H1 (cell line): Measurements from ENCODE around the gene CC2D1B. TPM values are rescaled to one million over a fixed set of nuclear protein-coding genes. Genes with fewer than 3 reads are reported as not detected.

Experiments used
- CTCF ChIA-PET: fragments of 300-600 bp; sonication (Branson Sonifier 250); formaldehyde crosslinking; loops from one replicate; lab custom pipeline; 2021; ENCODE audit not compliant: partially characterized antibody; lab: Charles Lee
- POLR2A ChIA-PET: fragments of 300-600 bp; sonication (Branson Sonifier 250); formaldehyde crosslinking; loops from one replicate; lab custom pipeline; 2021; ENCODE audit warnings: inconsistent platforms; ENCODE audit not compliant: partially characterized antibody; lab: Charles Lee
- DNase-seq, 2 experiments: peaks; one replicate each; pipeline versions ENCODE4 v3.0.0 to v3.0.0-alpha.2; 2010 to 2022; ENCODE audit warnings: low spot score in 2 of 2, low read depth in 1 of 2, mixed read lengths in 1 of 2
- FAIRE-seq: peaks from 2 replicates; lab custom pipeline; 2011; peaks lifted over from hg19 to GRCh38; lab: Jason Lieb, UNC
- H2AFZ ChIP-seq: 2 replicates; pipeline ENCODE4 v1.8.1; 2012; ENCODE audit warnings: low read length, inconsistent platforms
- H2AK5ac ChIP-seq: 2 replicates; pipeline ENCODE4 v1.6.1; 2013; ENCODE audit warnings: low read depth, low read length
- H2BK120ac ChIP-seq: replicated peaks from 2 replicates; pipeline ENCODE3; 2013; ENCODE audit warnings: low read depth, low read length, inconsistent platforms
- H2BK12ac ChIP-seq: 2 replicates; pipeline ENCODE4 v1.6.1; 2013; ENCODE audit warnings: low read depth, low read length
- H2BK15ac ChIP-seq: 2 replicates; pipeline ENCODE4 v1.6.1; 2013; ENCODE audit warnings: low read length
- H2BK20ac ChIP-seq: 2 replicates; pipeline ENCODE4 v1.6.1; 2013; ENCODE audit warnings: low read length
- H2BK5ac ChIP-seq: 2 replicates; pipeline ENCODE4 v1.6.1; 2013; ENCODE audit warnings: low read depth, low read length
- H3K14ac ChIP-seq: 2 replicates; pipeline ENCODE4 v1.6.1; 2013; ENCODE audit warnings: inconsistent platforms; ENCODE audit not compliant: insufficient read length
- H3K18ac ChIP-seq: 2 replicates; pipeline ENCODE4 v1.6.1; 2013; ENCODE audit warnings: low read length; ENCODE audit errors: extremely low read depth
- H3K23ac ChIP-seq: 2 replicates; pipeline ENCODE4 v1.6.1; 2013; ENCODE audit warnings: inconsistent platforms; ENCODE audit not compliant: insufficient read length
- H3K23me2 ChIP-seq: 2 replicates; pipeline ENCODE4 v1.6.1; 2013; ENCODE audit warnings: low read depth, low read length
- H3K27ac ChIP-seq: 2 replicates; pipeline ENCODE4 v1.6.1; 2011; ENCODE audit warnings: low read depth, low read length, inconsistent platforms
- H3K27me3 ChIP-seq, 4 experiments: replicated peaks in 1 of 4; 1 replicate in 1 of 4; 2 replicates in 3 of 4; pipeline versions ENCODE4 v1.6.1 to v1.8.1; 2011 to 2013; ENCODE audit warnings: low read length in 3 of 4, mild to moderate bottlenecking in 3 of 4, inconsistent platforms in 2 of 4, mixed read lengths in 2 of 4, moderate library complexity in 1 of 4; ENCODE audit not compliant: control insufficient read depth in 3 of 4, insufficient read depth in 3 of 4; ENCODE audit errors: extremely low read depth in 1 of 4
- H3K36me3 ChIP-seq, 4 experiments: 2 replicates each; pipeline versions ENCODE4 v1.6.1 to v1.8.1; 2011 to 2013; ENCODE audit warnings: mild to moderate bottlenecking in 4 of 4, low read length in 3 of 4, moderate library complexity in 2 of 4, control low read depth in 1 of 4, inconsistent platforms in 1 of 4; ENCODE audit not compliant: insufficient read depth in 4 of 4, control insufficient read depth in 2 of 4
- H3K4ac ChIP-seq: replicated peaks from 2 replicates; pipeline ENCODE3; 2013; ENCODE audit warnings: low read length, low read depth, mixed read lengths, inconsistent platforms; ENCODE audit not compliant: insufficient read length
- H3K4me1 ChIP-seq, 4 experiments: replicated peaks in 1 of 4; 1 replicate in 1 of 4; 2 replicates in 3 of 4; pipeline versions ENCODE4 v1.6.1 to v1.8.1; 2011 to 2013; ENCODE audit warnings: low read length in 3 of 4, inconsistent platforms in 2 of 4, mixed read lengths in 1 of 4; ENCODE audit not compliant: insufficient read depth in 4 of 4, control insufficient read depth in 3 of 4
- H3K4me2 ChIP-seq, 2 experiments: 2 replicates each; pipeline versions ENCODE4 v1.6.1 to v1.8.1; 2011 to 2013; ENCODE audit warnings: low read depth in 2 of 2, low read length in 2 of 2, control low read depth in 1 of 2, inconsistent platforms in 1 of 2, mild to moderate bottlenecking in 1 of 2; ENCODE audit not compliant: insufficient read depth in 1 of 2
- H3K4me3 ChIP-seq, 4 experiments: fragments of 200-600, 300-600 bp in 1 of 4; sonication (generic), shearing (Covaris generic), sonication (Bioruptor Twin) in 1 of 4; 2 replicates each; pipeline versions ENCODE4 v1.5.1 to v1.8.1; 2011 to 2016; ENCODE audit warnings: low read length in 4 of 4, low read depth in 3 of 4, control low read depth in 2 of 4, inconsistent platforms in 2 of 4, mild to moderate bottlenecking in 2 of 4, mixed read lengths in 1 of 4, moderate library complexity in 1 of 4; ENCODE audit not compliant: insufficient read depth in 2 of 4; ENCODE audit errors: extremely low read depth in 1 of 4
- H3K56ac ChIP-seq: replicated peaks from 2 replicates; pipeline ENCODE3; 2013; ENCODE audit warnings: low read depth, mild to moderate bottlenecking, mixed read lengths, low read length, inconsistent platforms; ENCODE audit not compliant: insufficient read length
- H3K79me1 ChIP-seq: 2 replicates; pipeline ENCODE4 v1.6.1; 2013; ENCODE audit warnings: low read depth, low read length, control low read depth
- H3K79me2 ChIP-seq, 2 experiments: 2 replicates each; pipeline versions ENCODE4 v1.6.1 to v1.8.1; 2012 to 2013; ENCODE audit warnings: low read length in 2 of 2, mild to moderate bottlenecking in 2 of 2, inconsistent platforms in 1 of 2; ENCODE audit not compliant: insufficient read depth in 2 of 2, control insufficient read depth in 1 of 2
- H3K9ac ChIP-seq, 4 experiments: replicated peaks in 1 of 4; 1 replicate in 1 of 4; 2 replicates in 3 of 4; pipeline versions ENCODE4 v1.6.1 to v1.8.1; 2011 to 2013; ENCODE audit warnings: low read depth in 3 of 4, low read length in 3 of 4, control low read depth in 2 of 4, mild to moderate bottlenecking in 2 of 4, moderate library complexity in 2 of 4, inconsistent platforms in 1 of 4; ENCODE audit errors: extremely low read depth in 1 of 4
- H3K9me3 ChIP-seq, 2 experiments: 2 replicates each; pipeline versions ENCODE4 v1.6.1 to v1.8.1; 2012 to 2013; ENCODE audit warnings: mild to moderate bottlenecking in 2 of 2, moderate library complexity in 2 of 2, control low read depth in 1 of 2, inconsistent platforms in 1 of 2, low read depth in 1 of 2, low read length in 1 of 2, mixed read lengths in 1 of 2; ENCODE audit not compliant: insufficient read depth in 2 of 2
- H4K20me1 ChIP-seq, 2 experiments: replicated peaks in 1 of 2; 2 replicates each; pipeline versions ENCODE3 to v1.8.1; 2011 to 2013; ENCODE audit warnings: inconsistent platforms in 2 of 2, low read length in 2 of 2, mild to moderate bottlenecking in 1 of 2; ENCODE audit not compliant: insufficient read depth in 2 of 2, control insufficient read depth in 1 of 2
- H4K5ac ChIP-seq: 2 replicates; pipeline ENCODE4 v1.6.1; 2013; ENCODE audit warnings: low read length, low read depth, mixed read lengths, inconsistent platforms; ENCODE audit not compliant: insufficient read length
- H4K8ac ChIP-seq: 2 replicates; pipeline ENCODE4 v1.8.0; 2013; ENCODE audit warnings: mild to moderate bottlenecking, moderate library complexity, low read length, inconsistent platforms; ENCODE audit not compliant: insufficient read depth; ENCODE audit errors: extremely low read depth
- H4K91ac ChIP-seq: replicated peaks from 2 replicates; pipeline ENCODE3; 2013; ENCODE audit warnings: low read length, mixed read lengths, inconsistent platforms; ENCODE audit not compliant: insufficient read length
- CBX5 ChIP-seq: fragments of 300-800, 300-1000 bp; sonication (generic); IDR thresholded peaks from 2 replicates; pipeline ENCODE4 v1.7.1; 2016; ENCODE audit warnings: antibody characterized with exemption, low read length, low read depth
- GABPA ChIP-seq: IDR thresholded peaks from 2 replicates; pipeline ENCODE4 v1.6.1; 2011; ENCODE audit warnings: mild to moderate bottlenecking, low read length, moderate library complexity, borderline replicate concordance; ENCODE audit not compliant: insufficient read depth
- POLR2AphosphoS5 ChIP-seq: IDR thresholded peaks from 2 replicates; pipeline ENCODE4 v1.6.1; 2011; ENCODE audit warnings: low read depth, low read length
- SUZ12 ChIP-seq: fragments of 200-600 bp; sonication (generic); IDR thresholded peaks from 2 replicates; pipeline ENCODE4 v1.6.1; 2012; ENCODE audit warnings: mild to moderate bottlenecking, inconsistent platforms, low read length, moderate library complexity, mixed read lengths
- TCF12 ChIP-seq: IDR thresholded peaks from 2 replicates; pipeline ENCODE4 v1.6.1; 2011; ENCODE audit warnings: low read depth, mild to moderate bottlenecking, low read length
- WGBS, 2 experiments: shearing (Covaris generic) in 1 of 2; methylation state at CpG; one replicate each; pipeline versions ENCODE4 v1.1.6 to v1.1.7; 2013 to 2015; ENCODE audit warnings: low lambda C conversion rate in 2 of 2, mixed read lengths in 2 of 2, inconsistent platforms in 1 of 2, low coverage in 1 of 2, missing lambda C conversion rate in 1 of 2; ENCODE audit not compliant: insufficient replicate concordance in 2 of 2, insufficient coverage in 1 of 2, insufficient read length in 1 of 2; ENCODE audit errors: extremely low coverage in 1 of 2, missing lambda C conversion rate in 1 of 2; 5-methylcytosine and 5-hydroxymethylcytosine counted together
- polyA plus RNA-seq, 7 experiments: library from polyadenylated mRNA; depleted of rRNA in 3 of 7; stranded (reverse) in 5 of 7; unstranded in 2 of 7; fragments of >200 nt in 5 of 7; fragments of 200-250 nt in 2 of 7; gene quantifications; 1 replicate in 5 of 7; 2 replicates in 1 of 7; 4 replicates in 1 of 7; pipeline versions ENCODE4 v1.2.1 to v1.2.3, GENCODE V29; 2011 to 2013; ENCODE audit warnings: missing spikeins in 2 of 7, mixed read lengths in 2 of 7
- total RNA-seq: library from RNA; stranded (reverse); fragmentation: NEBNext Ultra II Directional; extraction: Animal tissue kit (Norgen Biotek cat#: 25700); gene quantifications from 2 replicates; pipeline ENCODE4 v1.2.1, GENCODE V29; 2021

The CC2D1B gene
- total and polyA plus RNA-seq, 2 of the 8 experiments (the other 6 are each of a cell fraction or from before 2014, with no cell fraction given) = 7.4 to 13.1 TPM

DNA sequence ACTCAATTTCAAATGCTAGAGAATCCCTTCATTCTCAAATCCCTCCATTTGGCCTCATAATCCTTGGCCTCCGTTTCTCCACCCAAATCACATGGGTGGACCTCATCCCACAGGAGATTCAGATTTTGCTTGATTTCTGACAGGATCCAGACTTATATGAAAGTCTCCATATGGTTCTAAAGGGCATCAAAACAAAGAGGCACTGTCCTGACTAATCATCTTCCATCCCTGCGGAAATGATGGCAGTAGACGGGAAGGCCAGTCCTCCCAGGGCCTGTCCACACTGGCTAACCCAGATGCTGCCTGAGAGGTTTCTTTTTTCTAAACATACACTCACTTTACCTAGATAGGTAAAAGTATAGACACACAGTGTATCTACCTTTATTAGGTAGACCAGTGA is 19.4 kb upstream of the CC2D1B start:
- Histone ChIP-seq H3K27ac (no peak overlapping the region), H3K27me3 (no peaks in the 10 kb centered on the region), H2AK5ac (no peak overlapping the region), H4K91ac (no peak overlapping the region), H3K9me3 (no peaks in the 10 kb centered on the region), H3K4me2 (no peak overlapping the region), H4K8ac (no peak overlapping the region), H3K9ac (no peak overlapping the region), H4K20me1 (peaks cover 0 to 6% of the 10 kb centered on the region in 2 experiments), H3K4ac (no peak overlapping the region), H2BK5ac (no peak overlapping the region), H2BK120ac (no peak overlapping the region), H3K18ac (no peak overlapping the region), H3K4me3 (no peak overlapping the region), H3K79me1 (no peaks in the 10 kb centered on the region; the same call in 1 of the 2 replicates), H3K23me2 (no peaks in the 10 kb centered on the region), H2BK20ac (no peak overlapping the region), H3K4me1 (no peaks in the 10 kb centered on the region), H3K36me3 (peaks cover 59 to 95% (median 87%) of the 10 kb centered on the region in 4 experiments), H2BK15ac (no peak overlapping the region), H2BK12ac (no peak overlapping the region), H3K79me2 (0 out of 4 replicates have a peak, but pooled peaks cover 0 to 4% of the 10 kb centered on the region in 2 experiments), H3K14ac (no peak overlapping the region), H4K5ac (no peak overlapping the region), H2AFZ (no peak overlapping the region), H3K56ac (no peak overlapping the region), H3K23ac (no peak overlapping the region)
- CTCF ChIA-PET = no interaction called here
- FAIRE-seq (no peak), DNase-seq (no peak)
- 90% methylated on average over 3 of the region's 3 CpGs; no CpG with 5 or more reads in 1 of the 2 experiments for WGBS, 2 experiments
- POLR2A ChIA-PET = no interaction called here
- no peak for TF ChIP-seq GABPA
- TF ChIP-seq POLR2AphosphoS5 = no peak
- no peak for TF ChIP-seq TCF12
- TF ChIP-seq CBX5 = no peak
- no peak for TF ChIP-seq SUZ12
